GM19324 (cell line): ENCODE results near the gene CYP20A1.
A peak's percentile ranks its signal among the peaks of the same experiment; 100 is the strongest.
"Not testable (repeated sequence)": the region's sequence is repeated elsewhere in the genome, so short reads cannot be mapped to it uniquely, and the experiment has no call there.

Experiments
- ATAC-seq: cut with Tn5 transposase; IDR thresholded peaks from one replicate; pipeline ENCODE4 v1.9.1; 2021; ENCODE audit warnings: mild to moderate bottlenecking, moderate library complexity; ENCODE audit not compliant: unreplicated experiment, low FRiP score

The CYP20A1 gene

DNA sequence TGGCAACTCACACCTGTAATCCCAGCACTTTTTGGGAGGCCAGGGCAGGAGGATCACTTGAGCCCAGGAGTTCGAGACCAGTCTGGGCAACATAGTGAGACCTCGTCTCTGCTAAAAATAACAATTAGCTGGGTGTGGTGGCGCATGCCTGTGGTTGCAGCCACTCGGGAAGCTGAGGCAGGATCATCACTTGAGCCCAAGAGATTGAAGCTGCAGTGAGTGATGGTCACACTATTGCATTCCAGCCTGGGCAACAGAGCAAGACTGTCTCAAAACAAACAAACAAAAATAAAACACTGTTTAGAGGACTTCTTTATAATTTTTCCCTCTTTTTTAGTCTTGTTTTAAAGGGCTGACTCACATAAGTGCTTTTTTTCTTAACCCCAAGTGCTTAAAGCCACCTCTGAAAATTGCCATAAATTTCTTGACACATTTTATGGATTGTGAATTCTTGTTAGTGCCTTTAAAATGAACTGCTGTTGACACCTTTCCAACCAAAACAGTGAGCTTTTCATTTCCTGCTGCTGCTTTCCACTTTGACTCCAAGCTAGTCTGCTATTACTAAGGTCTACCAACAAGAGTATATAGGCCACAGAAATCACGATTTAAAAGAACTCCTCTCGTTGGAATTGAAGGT, 41.7 kb downstream of the CYP20A1 start:
- ATAC-seq = no peak

DNA sequence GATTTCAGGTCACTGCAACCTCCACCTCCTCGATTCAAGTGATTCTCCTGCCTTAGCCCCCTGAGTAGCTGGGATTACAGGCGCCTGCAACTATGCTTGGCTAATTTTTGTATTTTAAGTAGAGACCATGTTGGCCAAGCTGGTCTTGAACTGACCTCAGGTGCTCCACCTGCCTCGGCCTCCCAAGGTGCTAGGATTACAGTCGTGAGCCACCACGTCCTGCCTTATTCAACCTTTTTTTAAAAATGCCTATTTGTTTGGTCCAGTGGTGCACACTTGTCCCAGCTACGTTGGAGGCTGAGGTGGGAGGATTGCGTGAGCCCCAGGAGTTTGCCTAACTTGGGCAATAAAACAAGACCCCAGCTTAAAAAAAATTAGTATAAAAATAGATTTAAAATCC, 43.3 kb downstream of the CYP20A1 start:
- ATAC-seq = no peak

DNA sequence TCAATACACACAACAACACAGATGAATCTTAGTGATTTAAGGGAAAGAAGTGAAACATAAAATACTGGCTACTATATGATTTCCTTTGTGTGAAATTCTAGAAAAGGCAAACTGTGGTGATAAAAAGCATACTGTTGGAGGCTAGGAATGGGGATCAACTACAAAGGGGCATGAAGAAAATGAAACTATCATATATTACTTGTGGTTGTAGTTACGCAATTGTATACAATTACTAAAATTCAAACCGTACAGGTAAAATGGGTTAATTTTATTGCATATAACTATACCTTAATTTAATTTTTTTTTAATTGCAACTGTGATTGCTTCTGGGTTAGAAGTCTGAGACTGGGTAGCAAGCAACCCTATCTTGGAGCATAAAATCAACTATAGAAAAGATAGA, 47.7 kb downstream of the CYP20A1 start:
- no peak for ATAC-seq

DNA sequence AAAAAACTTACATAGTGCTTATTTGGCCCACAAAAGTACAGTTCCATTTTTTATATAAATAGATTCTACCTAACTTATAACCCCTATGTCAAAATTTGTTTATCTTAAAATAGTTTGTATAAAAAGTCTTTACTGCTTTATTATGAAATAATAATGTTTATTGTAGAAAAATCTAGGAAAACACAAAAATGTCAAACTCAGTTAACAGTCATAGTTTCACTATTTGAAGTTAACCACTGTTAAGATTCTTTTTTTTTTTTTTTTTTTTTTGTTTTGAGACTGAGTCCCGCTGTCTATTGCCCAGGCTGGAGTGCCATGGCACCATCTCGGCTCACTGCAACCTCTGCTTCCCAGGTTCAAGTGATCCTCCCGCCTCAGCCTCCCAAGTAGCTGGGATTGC, 62.8 kb downstream of the CYP20A1 start:
- no peak for ATAC-seq

DNA sequence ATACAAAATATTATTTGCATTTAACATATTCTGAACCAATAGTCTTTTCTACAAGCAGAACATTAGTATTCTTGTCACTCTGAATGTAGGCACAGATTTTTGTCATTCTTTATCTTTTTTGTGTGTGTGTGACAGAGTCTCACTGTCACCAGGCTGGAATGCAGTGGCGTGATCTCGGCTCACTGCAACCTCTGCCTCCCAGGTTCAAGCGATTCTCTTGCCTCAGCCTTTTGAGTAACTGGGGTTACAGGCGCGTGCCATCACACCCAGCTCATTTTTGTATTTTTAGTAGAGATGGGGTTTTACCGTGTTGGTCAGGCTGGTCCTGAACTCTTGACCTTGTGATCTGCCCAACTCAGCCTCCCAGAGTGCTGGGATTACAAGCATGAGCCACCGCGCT, 63.8 kb downstream of the CYP20A1 start:
- ATAC-seq = not testable (repeated sequence)

DNA sequence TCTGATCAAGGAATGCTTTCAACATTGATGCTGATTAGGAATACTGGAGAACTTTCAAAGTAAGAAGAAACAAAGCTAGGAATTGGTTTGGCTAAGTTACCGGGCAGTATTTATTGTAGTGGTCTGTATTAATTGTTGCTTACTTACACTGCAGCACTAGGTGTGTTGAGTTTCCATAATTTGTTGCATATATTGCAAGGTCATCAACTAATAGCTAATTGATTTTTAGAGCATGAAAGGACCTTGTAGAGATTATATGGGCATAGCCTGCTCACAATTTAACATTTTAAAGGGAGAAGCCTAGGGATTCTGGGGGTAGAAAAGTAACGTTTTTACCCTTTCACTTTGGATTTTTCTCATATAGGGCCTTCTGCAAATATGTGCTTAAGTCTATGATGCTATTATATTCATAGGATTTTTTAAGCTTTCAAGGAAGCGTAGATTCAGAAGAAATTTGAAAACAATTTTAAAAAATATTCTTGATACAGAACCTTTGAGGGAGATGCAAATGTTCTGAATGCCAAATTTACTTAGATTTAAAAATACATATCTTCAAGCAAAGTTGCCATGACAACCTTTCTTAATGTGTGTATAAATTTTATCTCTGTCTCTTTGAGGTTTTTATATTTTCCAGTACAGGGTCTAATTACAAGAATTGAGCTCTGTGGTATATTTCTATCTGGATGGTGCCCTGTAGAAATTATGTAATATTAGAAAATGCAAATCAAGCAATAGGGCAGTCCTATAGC, 72.0 kb downstream of the CYP20A1 start:
- ATAC-seq = no peak

DNA sequence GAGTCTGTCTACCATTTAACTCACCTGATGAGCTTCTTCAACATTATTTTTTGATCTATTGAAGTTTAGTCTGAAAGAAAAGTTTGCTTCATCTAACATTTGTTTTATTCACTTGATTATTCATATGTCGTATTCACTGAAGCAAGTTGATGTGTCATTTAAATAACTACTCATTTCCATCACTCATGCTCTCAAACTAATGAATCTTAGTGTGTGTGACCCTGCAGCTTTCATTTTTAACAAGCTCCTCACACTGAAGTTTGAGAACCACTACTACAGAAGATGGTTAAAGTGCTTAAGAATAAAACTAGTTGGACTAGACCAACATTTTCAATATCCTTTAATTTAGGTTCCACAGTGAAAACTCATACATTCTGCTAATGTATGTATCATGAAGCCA, 87.5 kb downstream of the CYP20A1 start:
- no peak for ATAC-seq

DNA sequence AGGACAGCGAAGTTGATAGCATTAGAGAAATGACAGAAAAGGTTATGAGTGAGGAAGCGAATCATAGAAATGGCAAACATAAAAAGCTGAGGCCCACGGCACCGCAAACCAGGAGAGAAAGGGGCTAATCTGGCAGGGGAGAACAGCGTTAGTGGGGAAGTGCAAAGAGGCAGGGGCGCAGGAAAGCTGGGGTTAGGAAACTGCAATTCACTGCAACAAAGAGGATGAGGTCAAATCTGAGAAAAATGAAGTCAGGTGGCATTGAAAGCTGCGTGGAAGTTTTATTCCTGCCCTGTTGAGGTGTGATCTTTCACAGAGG, 88.7 kb downstream of the CYP20A1 start:
- peak; percentile 3 for ATAC-seq

DNA sequence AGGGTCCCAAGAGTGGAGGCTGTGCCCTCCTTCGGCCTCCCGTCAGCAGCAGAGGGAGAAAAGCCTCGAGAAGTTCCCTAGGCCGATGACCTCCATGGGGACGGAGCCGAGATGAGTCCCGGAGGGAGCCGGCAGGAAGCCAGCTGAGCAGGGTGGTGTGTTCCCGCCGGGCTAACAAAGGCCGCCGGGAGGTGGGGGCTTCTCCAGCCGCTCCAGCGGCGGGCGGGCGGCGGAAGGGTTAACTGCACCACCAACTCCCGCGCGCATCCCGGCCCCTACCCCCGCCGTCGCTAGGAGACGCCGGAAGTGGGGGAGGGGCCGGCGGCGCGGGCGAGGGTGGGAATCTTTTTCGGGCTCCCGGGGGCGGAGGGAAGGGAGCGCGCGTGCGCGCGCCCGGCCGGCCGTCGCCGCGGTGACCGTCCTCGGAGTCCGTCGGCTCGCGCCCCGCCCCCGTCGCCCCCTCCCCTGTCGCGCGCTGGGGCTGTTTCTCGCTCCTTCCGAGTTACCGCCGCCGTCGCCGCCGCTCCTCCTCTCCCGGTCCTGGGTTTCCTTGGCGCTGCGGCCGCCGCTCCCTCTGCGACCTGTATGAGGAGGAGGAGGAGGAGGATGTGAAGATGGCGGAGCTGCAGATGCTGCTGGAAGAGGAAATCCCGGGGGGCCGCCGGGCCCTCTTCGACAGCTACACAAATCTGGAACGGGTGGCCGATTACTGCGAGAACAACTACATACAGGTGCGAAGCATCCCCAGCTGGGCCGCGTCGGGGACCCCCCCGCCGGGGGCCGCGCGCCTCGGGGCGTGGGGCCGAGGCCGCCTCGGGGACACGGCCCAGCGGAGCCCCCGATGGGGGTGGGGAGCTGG, 89.3 kb downstream of the CYP20A1 start, which contains the start of gene ABI2:
Gene ABI2 (plus strand): TSS at position 494 of the 859 bp plus-strand sequence. CDS start 121 bp downstream, at position 615.
- peak; percentile 79 for ATAC-seq

DNA sequence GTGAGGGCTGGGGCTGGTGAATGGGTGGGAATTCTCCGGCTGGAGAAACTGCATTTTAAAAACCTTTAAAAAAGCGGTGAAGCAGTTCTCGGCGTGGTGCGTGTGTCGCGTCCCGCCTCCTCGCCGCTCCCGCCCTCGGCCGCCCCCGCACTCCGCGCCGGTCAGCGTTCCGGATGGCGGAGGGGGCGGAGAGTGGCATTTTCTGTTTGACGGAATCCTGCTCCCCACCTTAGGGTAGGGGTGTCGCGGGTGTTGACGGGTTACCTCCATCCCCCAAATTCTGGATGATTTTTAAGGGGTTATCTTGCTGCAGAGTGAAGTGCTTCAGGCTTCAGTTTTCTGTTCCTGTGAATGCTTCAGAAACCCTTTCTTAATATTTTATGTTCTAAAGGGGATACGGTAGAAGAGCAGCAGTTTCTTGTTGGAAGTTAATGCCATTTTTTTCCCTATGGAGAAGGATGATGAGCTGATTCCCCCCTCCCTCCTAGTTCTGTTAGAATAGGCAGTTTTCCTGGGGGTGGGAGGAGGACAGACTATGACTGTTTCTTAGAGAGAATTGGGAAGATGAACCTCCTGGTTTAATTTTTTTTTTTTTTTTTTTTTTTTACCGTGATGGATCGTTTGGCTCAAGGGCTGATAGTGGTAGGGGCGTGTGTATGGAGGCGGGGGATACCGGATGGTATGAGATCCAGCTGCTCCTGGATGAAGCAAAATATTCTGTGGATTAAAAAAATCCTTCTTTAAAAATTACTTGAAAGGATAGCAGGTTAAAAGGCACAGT, 90.1 kb downstream of the CYP20A1 start:
- ATAC-seq = peak; percentile 56

DNA sequence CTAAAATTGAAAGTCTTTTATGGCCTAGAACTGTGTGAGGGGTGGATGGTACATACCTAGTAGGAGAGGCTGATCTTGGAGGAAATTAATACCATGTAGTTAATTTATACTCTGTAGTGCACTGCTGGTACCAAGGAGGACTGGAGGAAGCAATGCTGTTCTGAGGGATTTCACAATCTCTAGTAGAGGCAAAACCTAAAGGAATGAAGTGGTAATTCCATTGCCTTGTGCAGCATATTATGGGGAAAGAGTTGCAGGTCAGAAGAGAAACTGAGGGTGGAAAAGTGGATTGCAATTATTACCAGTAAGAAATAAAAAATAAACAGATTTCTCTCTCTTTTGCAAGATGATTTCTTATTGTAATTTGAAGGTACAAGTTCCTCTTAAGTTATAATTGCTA, 91.6 kb downstream of the CYP20A1 start:
- ATAC-seq = no peak

DNA sequence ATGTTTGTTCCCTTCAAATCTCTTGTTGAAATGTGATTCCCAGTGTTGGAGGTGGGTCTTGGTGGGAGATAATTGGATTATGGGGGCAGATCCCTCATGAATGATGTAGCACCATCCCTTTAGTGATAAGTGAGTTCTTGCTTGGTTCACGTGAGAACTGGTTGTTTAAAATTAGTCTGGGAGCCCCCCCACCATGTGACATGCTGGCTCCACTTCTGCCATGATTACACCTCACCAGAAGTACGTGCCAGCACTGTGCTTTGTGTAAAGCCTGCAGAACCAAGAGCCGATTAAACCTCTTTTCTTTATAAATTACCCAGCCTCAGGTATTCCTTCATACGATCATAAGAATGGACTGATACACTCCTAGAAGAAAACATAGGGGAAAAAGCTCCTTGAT, 99.5 kb downstream of the CYP20A1 start:
- ATAC-seq = no peak

DNA sequence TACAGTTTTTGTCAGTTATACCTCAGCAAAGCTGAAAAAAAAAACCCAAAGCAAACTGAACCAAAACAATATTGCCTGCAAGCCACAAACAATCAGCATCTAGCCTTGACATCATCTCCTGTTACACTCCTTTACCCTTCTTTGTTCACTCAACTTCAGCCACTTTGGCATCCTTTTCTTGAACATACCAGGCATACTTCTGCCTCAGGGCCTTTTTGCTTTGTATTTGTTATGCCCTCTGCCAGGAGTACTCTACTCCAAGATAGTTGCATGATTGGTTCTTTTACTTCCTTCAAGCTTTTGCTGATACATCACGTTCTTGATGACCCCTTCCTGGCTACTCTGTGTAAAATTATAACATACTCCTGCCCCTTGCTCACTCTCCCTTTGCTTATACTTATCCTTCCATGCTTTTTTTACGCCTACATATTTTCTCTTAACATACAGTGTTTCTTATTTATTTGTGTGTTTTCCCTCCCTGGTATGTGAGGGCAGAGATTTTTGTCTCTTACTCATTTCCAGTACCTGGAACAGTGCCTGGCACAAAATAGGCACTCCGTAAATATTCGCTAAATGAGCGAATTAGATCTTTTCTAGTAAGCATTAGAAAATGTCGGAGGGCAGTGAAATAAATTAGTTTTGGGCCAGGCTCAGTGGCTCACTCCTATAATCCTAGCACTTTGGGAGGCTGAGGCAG, 102.1 kb downstream of the CYP20A1 start:
- ATAC-seq = no peak

DNA sequence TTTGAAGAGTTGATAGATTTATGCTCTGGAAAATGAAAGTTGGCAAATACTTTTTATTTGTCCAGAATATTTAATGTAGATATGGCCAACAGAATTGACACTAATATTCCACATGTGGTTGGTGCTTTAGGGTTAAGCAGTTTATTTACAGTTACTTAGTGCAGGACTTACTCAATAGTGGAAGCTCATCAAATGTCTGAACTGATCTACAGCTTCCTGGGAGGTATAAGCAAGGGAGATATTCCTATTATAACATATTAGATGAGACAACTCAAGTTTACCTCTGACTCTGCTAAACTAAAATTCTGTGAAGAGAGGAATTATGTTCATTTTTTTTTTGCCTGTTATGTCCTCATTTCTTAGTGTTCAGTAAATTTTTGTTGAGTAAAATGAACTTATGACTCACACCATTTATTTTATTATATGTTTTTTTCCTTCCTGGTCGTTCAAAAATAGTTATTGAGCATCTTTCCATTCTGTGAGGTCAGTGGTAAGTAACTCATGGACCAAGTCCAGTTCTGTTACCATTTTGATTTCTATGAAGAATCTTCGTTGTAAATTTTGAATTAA, 103.0 kb downstream of the CYP20A1 start:
- no peak for ATAC-seq

DNA sequence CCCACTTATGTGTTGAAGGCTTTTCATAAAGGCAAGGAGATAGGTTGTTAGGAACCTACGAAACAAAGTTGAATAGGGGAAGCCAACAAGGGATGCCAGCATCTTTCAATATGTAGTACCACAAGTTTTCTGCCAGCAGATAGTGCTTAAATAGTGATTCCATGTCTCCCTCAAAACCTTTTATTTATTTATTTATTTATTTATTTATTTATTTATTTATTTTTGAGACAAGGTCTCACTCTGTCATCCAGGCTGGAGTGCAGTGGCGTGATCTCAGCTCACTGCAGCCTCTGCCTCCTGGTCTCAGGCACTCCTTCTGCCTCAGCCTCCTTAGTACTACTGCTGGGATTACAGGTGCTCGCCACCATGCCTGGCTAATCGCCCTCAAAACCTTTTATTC, 103.6 kb downstream of the CYP20A1 start:
- ATAC-seq = not testable (repeated sequence)

DNA sequence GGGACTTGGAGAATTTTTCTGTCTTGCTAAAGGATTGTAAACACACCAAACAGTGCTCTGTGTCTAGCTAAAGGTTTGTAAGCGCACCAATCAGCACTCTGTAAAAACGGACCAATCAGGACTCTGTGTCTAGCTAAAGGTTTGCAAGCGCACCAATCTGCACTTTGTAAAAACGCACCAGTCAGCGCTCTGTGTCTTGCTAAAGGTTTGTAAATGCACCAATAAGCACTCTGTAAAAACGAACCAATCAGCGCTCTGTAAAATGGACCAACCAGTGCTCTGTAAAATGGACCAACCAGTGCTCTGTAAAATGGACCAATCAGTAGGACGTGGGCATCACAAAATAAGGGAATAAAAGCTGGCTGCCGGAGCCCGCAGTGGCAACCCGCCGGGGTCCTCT, 105.8 kb downstream of the CYP20A1 start:
- ATAC-seq = no peak

DNA sequence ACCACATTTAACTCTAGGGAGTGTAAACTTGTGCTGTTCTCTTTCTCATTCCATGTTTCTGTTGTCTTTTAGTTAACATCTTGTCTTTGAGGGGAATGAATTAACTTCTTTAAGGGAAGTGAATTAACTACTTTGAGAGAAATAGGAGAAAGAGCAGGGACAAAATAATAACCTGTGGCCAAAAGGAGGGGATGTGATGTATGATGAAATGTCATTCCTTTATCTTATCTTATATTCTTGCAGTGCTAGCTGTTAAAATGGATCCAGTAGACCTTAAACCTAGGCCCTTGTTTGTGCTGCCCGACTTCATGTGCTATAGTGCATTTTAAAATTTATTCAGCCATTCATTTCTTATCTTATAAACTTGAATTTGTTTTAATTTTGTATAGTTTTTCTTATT, 107.8 kb downstream of the CYP20A1 start:
- no peak for ATAC-seq

DNA sequence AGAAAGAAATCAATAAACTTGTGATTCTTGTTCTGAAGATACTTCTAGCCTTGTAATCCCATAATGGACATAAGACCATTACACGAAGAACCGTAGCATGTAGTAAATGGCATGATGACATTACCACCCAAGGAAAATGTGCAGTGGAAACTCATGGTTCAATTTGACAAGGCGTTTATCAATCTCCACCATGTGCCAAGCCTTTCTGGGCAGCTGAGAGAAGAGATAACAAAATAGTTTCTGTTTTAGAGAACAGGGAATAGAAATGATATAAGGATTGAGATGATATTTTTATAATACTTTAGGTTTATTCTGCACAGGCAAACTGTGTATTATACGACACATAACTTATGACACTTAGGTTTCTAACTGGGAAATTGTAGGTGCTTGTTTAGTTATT, 108.6 kb downstream of the CYP20A1 start:
- ATAC-seq = no peak

DNA sequence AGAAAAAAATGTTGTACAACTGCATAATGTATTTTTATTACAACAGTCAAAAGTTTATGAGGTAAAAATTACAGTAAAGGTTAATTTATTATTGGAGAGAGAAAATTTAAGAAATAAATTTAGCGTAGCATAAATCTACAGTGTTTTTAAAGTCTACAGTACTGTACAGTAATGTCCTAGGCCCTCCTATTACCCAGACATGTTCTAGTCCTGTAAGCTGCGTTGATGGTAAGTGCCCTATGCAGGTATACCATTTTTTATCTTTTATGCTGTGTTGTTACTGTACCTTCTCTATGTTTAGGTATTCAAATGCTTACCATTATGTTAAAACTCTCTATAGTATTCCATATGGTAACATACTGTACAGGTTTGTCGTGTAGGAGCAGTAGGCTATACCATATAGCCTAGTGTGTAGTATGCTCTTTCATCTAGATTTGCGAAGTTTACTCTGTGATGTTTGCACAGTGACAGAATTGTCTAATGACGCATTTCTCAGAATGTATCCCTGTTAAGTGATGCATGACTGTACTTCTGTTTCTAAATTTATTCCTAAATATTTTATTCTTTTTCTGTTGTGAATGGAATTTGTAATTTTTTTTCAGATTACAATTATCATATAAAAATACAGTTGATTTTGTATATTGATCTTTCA, 113.9 kb downstream of the CYP20A1 start:
- no peak for ATAC-seq
